Right lobe of liver (tissue), 6 donors: ENCODE data around the gene RAB3B. TPM values are rescaled to one million over a fixed set of nuclear protein-coding genes. Genes with fewer than 3 reads are reported as not detected.

ENCODE experiments used
- ATAC-seq, 4 donors: fragments of 200-7000 bp; cut with Tn5 transposase; one replicate each; pipeline ENCODE4 v1.9.1; 2020; ENCODE audit warnings: mild to moderate bottlenecking in 4 of 4, moderate library complexity in 4 of 4
- DNase-seq, 3 donors: peaks; one replicate each; pipeline ENCODE4 v3.0.0-alpha.2; 2020
- H3K27ac ChIP-seq, 3 donors: fragments of 200-600 bp; one replicate each; pipeline ENCODE4 v1.8.0; 2022
- H3K27me3 ChIP-seq, 2 donors: fragments of 200-600 bp; one replicate each; pipeline ENCODE4 v1.8.0; 2022
- H3K36me3 ChIP-seq, 4 donors: fragments of 200-600 bp; sonication (generic) in 1 of 4; one replicate each; pipeline versions ENCODE4 v1.5.1 to v1.8.0; 2017 to 2022; ENCODE audit warnings: control low read depth in 1 of 4
- H3K4me1 ChIP-seq, 4 donors: fragments of 200-600 bp; sonication (generic) in 1 of 4; one replicate each; pipeline versions ENCODE4 v1.5.1 to v1.8.0; 2017 to 2022; ENCODE audit warnings: control low read depth in 1 of 4
- H3K4me3 ChIP-seq, 3 donors: fragments of 200-600 bp; one replicate each; pipeline ENCODE4 v1.8.0; 2022
- H3K9me3 ChIP-seq, 4 donors: fragments of 200-600 bp; sonication (generic) in 1 of 4; one replicate each; pipeline versions ENCODE4 v1.5.1 to v1.8.0; 2017 to 2022; ENCODE audit warnings: control low read depth in 1 of 4
- POLR2A ChIP-seq: fragments of 450-650 bp; IDR thresholded peaks from one replicate; pipeline ENCODE4 v1.6.1; 2017; ENCODE audit warnings: antibody characterized with exemption, mild to moderate bottlenecking
- WGBS: methylation state at CpG from one replicate; pipeline ENCODE4 v1.1.6; 2018; ENCODE audit warnings: low coverage, low lambda C conversion rate; ENCODE audit not compliant: insufficient coverage; ENCODE audit errors: missing lambda C conversion rate; 5-methylcytosine and 5-hydroxymethylcytosine counted together
- intact Hi-C, 2 donors: fragments of 100-400 bp; cut with DNase I; formaldehyde crosslinking; loops; one replicate each; pipeline versions ENCODE4 v1.11.2 to v1.14.1; 2022
- total RNA-seq, 6 experiments: library from RNA; depleted of rRNA in 2 of 6; stranded (reverse); fragments of >200 nt in 2 of 6; fragmentation: NEBNext Ultra II Directional in 3 of 6; extraction: Animal tissue kit (Norgen Biotek cat#: 25700) in 3 of 6; gene quantifications; one replicate each; pipeline versions ENCODE4 v1.1.0 to v1.2.4, GENCODE V29; 2016 to 2023
- TF ChIP-seq, protein P1 (sequence below), 4 donors: fragments of 200-600 bp in 3 of 4; fragments of 450-650 bp in 1 of 4; IDR thresholded peaks; one replicate each; pipeline versions ENCODE4 v1.5.1 to v1.8.0; 2016 to 2022; ENCODE audit warnings: antibody characterized with exemption in 4 of 4, mild to moderate bottlenecking in 2 of 4
- donor health status: DM: no; HTN: yes; CAD: no.
- donor health status: DM: no; HTN: no; CAD: no.
- donor health status: DM: no; HTN: no; CAD: no.
- donor health status: DM: no; HTN: yes; CAD: no.
- donor health status: DM: no; HTN: yes; CAD: no.

RAB3B gene
- total RNA-seq, 6 experiments from 2014 or later: 0.05 to 9.7 (median 4.4) TPM

DNA sequence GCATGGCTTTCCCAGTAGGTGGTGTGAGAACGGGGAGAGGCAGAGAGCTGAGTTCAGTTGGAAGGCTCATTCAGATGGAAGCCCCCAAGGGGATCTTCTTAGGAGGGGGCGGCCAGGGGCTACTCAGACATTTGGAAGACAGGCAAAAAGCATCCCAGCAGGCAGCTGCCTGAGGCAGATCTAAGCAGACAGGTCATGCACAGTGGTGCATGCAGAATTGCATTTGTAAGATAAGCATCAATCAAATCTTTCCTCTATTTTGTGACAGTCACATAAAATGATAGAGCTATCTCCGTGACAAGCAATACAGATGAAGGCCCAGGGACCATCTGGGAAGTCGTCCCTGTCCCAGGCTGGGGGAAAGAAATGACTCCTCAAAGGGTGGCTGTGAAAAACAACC, 3.8 kb downstream of the RAB3B start:
- DNase-seq: no peak
- TF ChIP-seq, protein P1, sequence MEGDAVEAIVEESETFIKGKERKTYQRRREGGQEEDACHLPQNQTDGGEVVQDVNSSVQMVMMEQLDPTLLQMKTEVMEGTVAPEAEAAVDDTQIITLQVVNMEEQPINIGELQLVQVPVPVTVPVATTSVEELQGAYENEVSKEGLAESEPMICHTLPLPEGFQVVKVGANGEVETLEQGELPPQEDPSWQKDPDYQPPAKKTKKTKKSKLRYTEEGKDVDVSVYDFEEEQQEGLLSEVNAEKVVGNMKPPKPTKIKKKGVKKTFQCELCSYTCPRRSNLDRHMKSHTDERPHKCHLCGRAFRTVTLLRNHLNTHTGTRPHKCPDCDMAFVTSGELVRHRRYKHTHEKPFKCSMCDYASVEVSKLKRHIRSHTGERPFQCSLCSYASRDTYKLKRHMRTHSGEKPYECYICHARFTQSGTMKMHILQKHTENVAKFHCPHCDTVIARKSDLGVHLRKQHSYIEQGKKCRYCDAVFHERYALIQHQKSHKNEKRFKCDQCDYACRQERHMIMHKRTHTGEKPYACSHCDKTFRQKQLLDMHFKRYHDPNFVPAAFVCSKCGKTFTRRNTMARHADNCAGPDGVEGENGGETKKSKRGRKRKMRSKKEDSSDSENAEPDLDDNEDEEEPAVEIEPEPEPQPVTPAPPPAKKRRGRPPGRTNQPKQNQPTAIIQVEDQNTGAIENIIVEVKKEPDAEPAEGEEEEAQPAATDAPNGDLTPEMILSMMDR (IDR thresholded peaks at IDR 0.05): no peak
- no peak for TF ChIP-seq POLR2A
- Histone ChIP-seq H3K27ac (no peak overlapping the region), H3K9me3 (no peaks in the 10 kb centered on the region), H3K4me3 (no peak overlapping the region), H3K36me3 (no peaks in the 10 kb centered on the region), H3K27me3 (no peaks in the 10 kb centered on the region), H3K4me1 (no peaks in the 10 kb centered on the region)
- intact Hi-C loops: no loop called here
- no peak for ATAC-seq
- WGBS: 90% methylated on average over 4 of the region's 4 CpGs

GRCh38 chr1:51982161-51982560, 8.3 kb downstream of the RAB3B start:
- TF ChIP-seq, protein P1 (IDR thresholded peaks at IDR 0.05): no peak
- TF ChIP-seq POLR2A: no peak
- no peak overlapping the region for H3K27ac ChIP-seq
- ATAC-seq (no peak), DNase-seq (no peak)
- intact Hi-C loops: no loop called here
- H3K9me3 ChIP-seq: no peaks in the 10 kb centered on the region
- no peak overlapping the region for H3K4me3 ChIP-seq
- WGBS: 79% methylated on average over 3 of the region's 3 CpGs
- H3K4me1 ChIP-seq: no peaks in the 10 kb centered on the region
- no peaks in the 10 kb centered on the region for H3K27me3 ChIP-seq
- no peaks in the 10 kb centered on the region for H3K36me3 ChIP-seq

DNA sequence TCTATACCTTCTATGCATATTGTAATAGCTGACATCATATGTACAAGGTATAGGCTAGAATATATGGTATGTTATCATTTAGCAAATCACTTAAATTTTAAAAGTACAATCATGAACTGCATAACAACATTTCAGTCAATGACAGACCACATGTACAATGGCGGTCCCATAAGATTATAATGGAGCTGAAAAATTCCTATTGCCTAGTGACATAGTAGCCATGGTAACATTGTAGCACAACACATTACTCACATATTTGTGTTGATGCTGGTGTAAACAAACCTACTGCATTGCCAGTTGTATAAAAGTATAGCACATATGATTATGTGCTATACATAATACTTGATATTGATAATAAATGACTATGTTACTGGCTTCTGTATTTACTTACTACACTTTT, 8.9 kb downstream of the RAB3B start:
- Histone ChIP-seq H3K27me3 (no peaks in the 10 kb centered on the region), H3K4me3 (no peak overlapping the region), H3K27ac (no peak overlapping the region), H3K9me3 (no peaks in the 10 kb centered on the region), H3K36me3 (no peaks in the 10 kb centered on the region), H3K4me1 (no peaks in the 10 kb centered on the region)
- TF ChIP-seq POLR2A: no peak
- TF ChIP-seq, protein P1 (IDR thresholded peaks at IDR 0.05): no peak
- DNase-seq: no peak
- WGBS: 100% methylated on average over 1 of the region's 1 CpG
- no peak for ATAC-seq
- intact Hi-C loops: no loop called here

DNA sequence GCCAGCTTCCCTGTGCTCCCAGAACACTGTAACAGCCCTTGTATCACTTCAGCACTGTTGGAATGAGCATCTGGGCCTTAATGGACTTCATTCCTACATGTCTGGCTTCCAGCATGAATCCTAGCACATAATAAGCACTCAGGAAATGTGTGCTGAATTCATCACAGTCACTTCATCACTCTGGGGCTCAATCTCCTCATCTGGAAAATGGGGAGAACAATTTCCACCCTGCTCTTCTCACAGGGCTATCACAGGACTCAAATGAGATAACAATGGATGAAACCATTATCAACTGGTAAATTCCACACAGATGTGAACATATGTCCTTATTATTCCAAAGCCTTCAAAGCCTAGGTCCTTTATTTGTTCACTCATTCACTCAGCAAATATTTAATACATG, 12.4 kb downstream of the RAB3B start:
- DNase-seq (no peak), ATAC-seq (no peak)
- Histone ChIP-seq H3K27ac (no peak overlapping the region), H3K9me3 (no peaks in the 10 kb centered on the region), H3K4me1 (no peaks in the 10 kb centered on the region), H3K27me3 (no peaks in the 10 kb centered on the region), H3K36me3 (no peaks in the 10 kb centered on the region), H3K4me3 (no peak overlapping the region)
- TF ChIP-seq POLR2A: no peak
- TF ChIP-seq, protein P1 (IDR thresholded peaks at IDR 0.05): no peak
- intact Hi-C loops: no loop called here
